ENCODE data around the gene SKP1.

SKP1 gene

DNA sequence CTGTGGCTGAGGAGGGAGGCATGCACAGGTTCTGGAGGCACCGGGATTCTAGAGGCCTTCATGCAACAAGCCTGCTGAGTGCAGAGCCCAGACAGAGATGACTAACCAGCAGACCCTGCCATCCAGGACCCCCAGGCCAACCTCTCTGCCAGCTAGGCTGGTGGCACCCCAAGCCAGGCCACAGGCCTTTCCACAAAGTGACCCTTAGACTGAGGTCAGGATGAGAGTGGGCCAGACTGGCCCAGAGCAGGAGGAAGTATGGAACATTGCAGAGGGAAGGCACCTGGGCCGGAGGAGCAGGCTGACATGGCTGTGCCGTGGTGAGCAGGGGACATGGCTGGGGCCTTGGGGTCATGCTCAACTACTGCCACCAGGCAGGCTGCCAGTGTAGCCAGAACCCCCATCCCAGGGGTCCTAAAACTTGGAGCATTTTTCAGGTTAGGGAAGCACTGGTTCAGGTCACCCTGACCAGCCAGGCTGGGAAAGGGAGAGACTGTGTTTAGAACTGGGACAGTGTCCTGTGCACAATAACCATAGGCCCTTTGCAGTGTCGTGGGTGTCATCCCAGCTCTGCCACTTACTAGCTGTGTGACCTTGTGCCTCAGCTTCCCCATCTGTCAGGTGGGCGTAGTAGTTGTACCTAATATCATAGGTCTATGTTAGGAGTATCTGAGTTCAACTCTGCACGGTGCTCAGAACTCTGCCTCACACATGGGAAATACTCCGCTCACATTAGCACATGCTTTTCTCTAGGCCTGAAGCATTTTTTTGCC, 45.0 kb downstream of the SKP1 start:
- DNase-seq (ENCODE audit: insufficient read length, low spot score) (no peak), FAIRE-seq (no peak)

DNA sequence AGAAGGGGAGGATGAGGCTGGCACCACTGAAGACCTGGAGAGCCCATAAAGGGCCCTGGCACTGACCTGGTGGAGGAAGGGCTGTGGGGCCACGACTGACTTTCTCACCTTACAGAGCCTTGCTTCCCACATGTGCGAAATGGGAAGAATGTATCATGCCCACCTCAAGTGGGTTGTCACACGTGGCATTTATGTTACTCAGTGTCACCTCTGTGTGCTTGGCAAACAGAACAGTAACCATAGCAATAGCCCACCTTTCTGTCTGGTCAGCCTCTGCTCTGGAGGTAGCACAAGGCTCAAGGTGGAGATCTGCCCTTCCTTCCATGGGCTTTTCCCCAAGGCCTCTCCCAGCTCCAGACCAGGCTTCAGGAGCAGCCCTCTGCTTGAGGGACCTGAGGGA, 45.6 kb downstream of the SKP1 start:
- DNase-seq (ENCODE audit: insufficient read length, low spot score) (no peak), FAIRE-seq (no peak)

DNA sequence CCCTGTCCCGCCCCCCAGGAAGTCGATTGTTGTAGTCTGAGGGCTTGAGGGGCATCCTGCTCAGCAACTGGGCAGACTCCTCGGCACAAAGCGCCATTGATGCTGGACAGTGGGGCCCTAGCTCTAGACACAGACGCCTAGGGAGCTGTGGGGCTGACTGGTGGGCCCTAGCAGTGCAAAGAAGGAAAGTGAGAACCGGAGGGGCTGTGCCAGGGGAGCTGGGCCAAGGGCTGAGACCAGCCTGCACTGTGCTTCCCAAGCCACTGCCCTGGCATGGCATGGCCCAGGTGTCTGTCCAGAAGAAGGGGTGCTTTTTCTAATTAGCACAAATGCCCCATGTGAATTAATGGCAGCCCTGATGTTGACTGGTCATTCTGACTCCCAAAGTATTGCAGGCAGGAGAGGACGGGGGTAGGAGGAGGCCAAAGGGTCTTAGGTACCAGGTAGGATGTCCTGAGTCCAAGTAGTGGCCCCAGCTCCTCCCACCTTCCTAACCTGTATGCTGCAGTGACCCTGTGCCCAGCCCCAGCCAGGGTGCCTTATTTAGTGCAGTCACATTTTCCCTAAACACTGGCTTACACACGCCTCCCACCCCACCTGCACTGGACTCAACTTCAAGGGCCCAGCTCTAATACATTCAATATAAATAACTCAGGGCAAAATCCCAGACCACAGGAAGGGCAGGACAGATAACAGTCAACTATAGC, 46.4 kb downstream of the SKP1 start:
- FAIRE-seq (no peak), DNase-seq (ENCODE audit: insufficient read length, low spot score) (no peak)

DNA sequence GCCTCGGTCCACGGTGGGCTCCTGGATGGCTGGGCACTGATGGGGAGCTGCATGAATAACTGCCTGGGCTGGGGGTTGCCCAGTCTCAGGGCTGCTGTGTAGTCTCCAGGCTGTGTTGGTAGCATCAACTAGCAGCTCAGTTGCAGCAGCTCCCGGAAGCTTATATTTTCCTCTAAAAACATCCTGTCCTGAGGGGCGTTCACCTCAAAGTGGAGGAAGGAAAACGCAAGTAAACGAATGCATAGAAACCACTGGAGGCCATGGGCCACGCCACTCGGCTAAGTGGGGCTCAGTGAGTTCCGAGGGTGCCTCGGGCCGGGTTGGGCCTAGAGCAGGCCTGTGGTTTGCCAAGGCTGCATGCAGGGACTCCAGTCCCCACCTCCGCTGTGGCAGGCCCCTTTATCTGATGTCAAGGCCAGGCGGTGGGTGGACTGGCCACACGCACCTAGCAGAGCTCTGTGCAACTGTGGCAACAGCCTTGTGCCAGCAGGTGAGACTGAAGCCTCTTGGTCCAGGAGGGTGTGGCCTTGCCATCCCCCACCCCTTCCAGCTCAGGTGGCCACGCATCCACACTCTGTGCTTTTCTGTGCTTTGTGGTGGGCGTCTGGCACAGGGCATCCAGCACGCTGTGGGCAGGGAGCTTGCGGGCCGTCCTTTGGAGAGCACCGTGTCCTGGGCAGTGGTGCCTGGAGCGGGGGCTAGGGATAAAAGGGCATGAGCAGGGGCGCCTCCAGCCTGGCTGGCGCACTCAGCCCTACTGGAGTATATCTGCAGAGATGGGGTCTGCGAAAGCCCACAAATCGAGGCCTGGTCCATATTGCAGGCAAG, 47.1 kb downstream of the SKP1 start:
- FAIRE-seq (no peak), DNase-seq (ENCODE audit: insufficient read length, low spot score) (no peak)

DNA sequence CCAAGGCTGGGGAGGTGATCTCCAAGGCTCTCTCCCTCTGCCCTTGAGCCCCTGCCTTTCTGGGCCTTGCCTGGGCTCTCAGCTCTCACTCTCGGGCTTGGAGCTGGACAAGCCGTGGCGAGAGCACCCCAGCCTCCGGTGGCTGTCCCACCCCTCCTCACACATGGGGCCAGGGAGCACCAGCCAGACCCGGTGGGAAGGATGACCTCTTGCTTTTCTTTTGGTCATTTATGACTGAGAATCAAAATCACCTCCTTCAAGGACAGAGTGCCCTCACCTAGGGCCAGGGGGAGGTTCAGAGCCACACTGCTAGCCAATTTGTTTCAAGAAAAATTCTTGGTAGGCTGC, 48.1 kb downstream of the SKP1 start:
- FAIRE-seq = no peak
- no peak for DNase-seq (ENCODE audit: insufficient read length, low spot score)

DNA sequence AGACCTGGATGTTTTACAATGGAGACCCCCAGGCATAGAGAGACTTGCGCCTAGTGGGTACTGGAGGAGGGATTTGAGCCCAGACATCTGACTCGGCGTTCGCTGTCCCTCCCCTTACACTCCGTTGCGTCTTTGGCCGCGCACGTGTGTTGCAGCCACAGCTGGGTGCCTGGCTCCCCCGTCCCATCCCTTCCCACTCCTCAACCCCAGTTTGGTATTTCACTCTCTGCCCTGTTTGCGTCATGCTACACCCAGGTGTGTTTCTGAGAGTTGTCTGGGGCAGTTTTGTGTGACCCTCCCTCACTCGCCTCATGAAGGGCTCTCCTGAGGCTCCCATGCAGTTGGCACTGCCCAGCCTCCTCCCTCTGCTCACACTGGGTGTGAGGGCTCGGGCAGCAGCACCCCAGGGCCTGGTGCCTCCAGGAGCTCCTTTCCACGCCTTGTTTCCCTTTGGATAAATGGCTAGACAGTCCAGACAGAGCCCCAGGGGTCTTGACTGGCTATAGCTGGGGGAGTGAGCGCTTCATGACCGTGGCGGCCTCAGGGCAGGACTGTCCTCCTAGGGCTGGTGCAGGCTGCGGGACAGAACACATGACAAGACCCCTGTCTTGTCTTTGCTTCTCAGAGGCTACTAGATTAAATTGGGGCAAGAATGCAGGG, 48.6 kb downstream of the SKP1 start:
- no peak for DNase-seq (ENCODE audit: insufficient read length, low spot score)
- no peak for FAIRE-seq

DNA sequence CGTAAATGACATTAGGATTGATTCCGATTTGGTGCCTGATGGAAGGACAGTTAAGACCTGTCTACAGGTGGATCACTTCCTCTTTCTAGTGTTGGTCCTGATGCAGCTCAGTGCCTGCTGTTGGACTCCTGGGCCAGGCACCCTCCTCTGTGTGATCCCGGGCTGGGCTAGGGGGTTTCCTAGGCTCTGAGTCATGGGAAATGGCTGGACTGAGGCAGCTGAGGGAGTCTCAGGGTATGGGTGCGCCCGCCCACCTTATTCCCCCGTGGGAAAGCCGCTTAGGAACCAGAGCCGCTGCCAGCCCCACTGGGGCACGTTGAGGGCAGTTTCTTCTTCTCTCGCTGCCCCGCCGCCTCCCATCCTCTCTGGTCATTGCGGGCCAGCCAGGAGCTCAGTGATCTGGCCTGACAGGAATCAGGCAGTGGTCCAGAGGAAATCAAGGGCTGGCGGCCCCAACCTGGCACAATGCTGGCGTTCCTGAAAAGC, 49.3 kb downstream of the SKP1 start:
- DNase-seq (ENCODE audit: insufficient read length, low spot score) = no peak
- FAIRE-seq = peak; percentile 21

DNA sequence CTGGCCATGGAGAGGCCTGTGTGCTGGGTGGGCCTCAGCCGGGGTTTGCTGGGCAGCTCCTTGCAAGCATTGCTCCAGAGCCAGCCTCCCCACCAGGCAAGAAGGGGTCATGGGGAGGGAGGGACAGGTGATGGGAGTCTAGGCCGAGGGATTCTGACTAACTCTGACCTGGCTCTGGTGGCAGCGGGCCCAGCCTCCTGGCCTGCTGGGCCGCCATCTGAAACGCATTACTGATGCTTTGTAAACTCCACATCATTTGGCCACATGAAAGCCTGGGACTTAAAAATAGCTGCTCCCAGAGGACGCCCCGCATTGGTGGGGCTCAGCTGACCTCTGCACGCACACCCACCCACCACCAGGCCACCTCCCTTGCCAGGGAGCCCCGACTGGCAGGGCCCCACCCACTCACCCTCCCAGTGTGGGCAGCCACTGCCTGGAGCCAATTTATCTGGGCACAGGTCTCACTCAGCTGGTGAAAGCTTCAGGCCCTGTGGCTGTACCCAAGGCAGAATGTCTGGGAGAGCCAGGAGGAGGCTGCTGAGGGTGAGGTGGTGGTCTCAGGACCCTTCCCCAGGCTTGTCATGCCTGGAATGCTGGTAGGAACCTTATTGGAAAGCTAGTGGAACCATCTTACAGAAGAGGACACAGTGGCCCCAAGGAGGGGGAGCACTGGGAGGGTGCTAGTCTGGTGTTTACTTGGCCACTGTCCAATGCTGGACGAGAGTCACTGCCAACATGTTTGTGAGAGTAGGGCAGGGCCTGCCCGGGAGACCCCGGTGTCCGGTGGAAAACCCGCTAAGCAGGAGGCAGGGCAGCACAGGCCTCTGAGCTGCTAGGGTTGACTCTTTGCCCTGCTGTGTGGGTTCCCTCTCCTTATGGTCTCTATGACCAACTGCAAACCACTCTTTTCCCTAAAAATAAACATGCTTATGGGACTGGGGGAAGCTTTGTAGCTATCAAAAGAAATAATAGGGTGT, 51.4 kb downstream of the SKP1 start:
- DNase-seq (ENCODE audit: insufficient read length, low spot score) (no peak), FAIRE-seq (no peak)

DNA sequence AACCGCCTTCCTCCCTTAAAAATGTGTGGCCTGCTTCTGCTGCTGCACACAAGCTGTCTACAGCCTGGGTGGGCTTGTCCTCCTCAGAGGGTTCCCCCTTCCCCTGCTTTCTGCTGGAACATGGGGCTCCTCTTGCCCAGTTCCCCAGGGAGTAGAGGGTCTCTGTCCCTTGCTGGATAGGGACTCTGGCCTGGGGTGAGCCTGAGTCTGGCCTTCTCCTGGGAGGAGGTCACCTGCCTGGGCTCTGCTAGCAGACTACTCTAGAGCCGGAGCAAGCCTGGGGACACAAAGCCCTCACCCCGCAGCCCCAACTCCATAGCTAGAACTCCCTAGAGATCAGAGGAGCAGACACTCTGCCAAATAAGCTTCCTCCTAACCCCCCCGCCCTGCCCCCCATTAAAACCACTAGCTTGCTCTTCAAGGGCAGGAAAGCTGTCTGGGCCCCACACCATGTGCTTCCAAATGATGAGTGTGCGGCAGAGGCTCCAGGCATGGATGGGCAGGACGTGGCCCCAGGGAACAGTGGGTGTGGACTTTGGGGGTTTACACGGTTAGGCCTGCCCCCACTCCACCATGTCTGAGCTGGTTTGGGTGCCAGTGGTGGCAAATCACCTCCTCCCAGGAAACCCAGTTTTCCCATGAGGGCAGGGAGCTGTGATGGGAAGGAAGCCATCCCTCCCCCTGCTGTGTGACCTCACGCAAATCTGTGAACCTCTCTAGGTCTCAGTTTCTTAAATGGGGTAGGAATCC, 52.3 kb downstream of the SKP1 start:
- FAIRE-seq (no peak), DNase-seq (ENCODE audit: insufficient read length, low spot score) (no peak)

DNA sequence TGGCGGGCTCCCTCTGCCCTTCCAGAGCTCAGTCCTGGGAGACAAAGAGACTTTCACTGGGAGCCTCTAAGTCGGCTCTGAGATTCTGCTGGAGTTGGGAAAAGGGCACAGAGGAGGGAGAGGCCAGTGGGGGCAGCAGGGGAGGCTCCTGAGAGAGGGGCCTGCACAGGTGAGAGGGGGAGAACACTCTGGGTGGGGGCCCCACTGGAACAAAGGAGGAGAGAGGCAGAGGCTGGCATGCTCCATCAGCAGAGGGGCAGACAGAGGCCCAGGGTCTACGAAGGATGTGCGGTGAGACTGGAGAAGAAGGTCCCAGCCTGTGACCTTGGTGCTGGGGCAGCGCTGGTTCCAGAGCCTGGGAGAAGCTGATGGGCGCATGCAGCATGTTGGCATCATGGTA, 53.4 kb downstream of the SKP1 start:
- no peak for FAIRE-seq

DNA sequence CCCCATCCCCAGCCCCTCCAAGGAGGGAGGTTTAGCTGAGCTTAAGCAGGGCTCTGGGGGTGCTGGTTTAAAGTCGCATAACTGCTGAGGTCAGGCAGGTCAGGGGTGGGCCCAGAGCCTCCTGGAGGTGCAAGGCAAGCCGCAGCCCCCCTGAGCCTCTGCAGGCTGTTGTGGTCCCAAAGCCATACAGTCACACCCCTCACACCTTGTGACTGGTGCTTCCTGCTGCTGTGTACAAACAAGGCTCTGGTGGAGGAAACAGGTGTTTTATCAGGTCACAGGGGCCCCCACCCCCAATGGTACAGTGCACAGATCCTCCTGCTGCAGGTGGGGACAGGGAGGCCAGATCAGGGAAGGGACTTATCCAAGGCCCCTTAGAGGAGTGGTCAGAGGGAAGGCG, 54.2 kb downstream of the SKP1 start:
- DNase-seq (ENCODE audit: insufficient read length, low spot score) (no peak), FAIRE-seq (no peak)

More for the DNA sequence above, 53.4 kb downstream of the SKP1 start:
- no peak for DNase-seq (ENCODE audit: insufficient read length, low spot score)

DNA sequence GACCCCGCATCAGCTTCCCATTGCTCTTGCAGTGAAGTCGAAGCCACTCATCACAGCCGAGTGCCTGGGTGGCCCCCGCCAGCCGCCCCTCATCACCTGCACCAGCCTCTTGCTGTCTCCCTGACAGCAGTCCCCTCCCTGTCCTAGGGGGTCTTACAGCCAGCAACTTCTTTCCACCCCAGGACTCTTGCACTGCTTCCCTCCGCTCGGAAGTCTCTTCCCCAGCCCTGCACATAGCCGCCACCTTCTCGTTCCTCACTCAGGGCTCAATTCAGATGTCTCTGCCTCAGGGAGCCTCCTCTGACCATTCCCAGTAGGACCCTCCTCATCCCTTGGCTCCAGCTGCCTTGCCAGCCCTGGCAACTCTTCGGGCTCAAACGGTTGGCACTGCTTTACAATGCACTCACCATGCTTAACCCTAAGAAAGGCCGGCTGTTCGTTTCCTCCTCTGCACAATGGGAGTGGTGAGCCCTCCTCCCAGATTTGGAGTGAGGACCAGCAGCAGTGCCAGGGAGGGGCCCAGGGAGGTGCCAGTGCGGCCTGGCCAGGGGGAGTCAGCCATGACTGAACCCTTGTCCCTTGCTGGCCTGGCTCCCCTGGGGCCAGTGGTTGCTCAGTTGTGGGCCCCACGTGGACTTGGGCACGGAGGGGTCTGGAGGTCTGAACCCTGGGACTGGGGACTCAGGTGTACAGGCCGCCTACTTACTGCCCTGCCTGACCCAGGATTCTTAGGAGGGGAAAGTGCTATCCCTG, 56.2 kb downstream of the SKP1 start:
- FAIRE-seq (no peak), DNase-seq (ENCODE audit: insufficient read length, low spot score) (no peak)

DNA sequence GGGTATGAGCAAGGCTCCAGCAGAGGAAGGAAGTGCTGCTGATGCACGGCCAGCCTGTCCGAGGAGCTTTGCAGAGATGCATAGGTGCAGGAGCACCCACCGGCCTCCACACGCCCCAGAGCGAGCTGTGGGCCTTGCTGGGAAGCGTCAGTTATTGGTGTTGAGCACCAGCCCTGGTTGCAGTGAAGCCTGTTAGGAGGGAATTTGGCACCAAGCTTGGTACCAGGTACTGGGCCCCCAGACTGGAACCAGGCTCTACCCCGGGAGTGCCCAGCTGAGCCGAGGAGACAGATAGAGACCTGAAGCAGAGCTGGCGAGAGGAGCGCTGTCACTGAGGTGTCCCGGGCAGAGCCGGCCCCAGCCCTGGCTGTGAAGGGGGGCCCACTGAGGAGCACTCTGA, 57.0 kb downstream of the SKP1 start:
- FAIRE-seq (no peak), DNase-seq (ENCODE audit: insufficient read length, low spot score) (no peak)

DNA sequence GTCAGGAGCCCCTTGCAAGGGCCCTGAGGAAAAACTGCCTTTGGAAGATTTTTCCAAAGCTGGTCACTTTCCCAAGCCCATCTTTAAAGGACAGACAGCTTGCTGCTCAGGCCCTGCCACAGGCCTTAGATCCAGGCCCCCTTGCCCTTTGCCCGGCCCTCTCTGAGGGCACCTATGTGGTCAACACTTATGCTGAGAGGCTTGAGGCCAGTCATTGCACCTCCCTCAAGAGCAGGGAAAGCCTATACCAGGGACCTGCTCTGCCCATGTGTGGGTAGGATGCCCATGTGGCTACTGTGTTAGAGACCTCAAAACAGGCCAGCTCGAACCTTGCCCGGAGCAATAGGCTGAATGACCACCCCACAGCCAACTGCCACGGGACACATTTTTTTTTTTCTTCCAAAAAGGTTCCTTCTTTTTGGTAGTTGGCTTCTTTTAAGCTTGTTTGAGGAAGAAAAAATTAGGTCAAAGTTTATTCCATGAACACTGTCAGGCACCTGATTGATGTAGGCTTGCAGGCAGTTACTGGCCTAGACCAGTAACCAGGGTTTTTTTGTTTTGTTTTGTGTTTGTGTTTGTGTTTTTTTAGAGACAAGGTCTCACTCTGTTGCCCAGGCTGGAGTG, 58.4 kb downstream of the SKP1 start:
- DNase-seq (ENCODE audit: insufficient read length, low spot score) = no peak
- no peak for FAIRE-seq

DNA sequence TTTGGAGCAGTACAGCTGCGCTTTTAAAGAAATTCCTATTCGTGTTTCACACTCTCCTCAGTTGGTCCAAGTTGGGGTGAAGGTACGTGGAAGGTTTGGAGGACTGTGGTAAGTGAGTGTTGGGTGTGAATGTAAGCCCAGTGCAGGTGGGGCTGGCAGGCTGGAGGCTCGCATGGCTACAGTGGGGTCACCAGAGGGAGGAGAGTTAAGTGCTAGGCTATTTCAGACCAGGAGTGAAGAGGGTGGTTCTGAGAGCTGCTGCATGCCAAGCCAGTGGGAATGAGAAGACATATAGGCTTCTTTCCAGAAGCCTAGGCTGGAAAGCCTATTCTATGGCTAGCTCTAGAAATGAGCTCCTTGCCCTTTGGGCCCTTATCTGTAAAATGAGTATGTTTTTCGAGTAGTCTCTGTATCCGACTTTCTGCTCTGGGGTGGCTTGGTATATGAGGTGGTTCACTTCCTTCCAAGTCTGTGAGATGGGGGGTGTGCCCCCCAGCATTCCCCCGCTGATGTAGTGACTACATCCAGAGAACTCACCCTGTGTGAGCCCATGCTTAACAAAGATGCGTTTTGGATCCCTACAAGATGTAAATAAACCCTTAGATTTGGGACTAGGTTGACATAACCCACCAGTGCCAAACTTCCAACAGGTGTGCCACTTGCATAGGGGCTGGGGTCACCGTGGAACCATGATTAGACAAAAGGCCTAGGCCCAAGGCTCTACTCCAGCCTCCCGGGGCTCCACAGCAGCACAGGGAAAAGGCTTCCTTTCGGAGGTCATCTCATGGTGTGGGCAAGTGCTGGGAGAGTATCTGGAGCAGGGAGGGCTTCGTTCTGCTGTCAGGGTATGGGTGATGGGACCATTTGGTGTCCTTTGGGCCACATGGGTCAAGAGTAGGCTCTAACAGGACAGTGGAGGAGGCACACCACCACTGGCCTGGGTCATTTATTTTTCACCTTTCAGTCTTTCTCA, 59.7 kb downstream of the SKP1 start:
- no peak for DNase-seq (ENCODE audit: insufficient read length, low spot score)
- no peak for FAIRE-seq

DNA sequence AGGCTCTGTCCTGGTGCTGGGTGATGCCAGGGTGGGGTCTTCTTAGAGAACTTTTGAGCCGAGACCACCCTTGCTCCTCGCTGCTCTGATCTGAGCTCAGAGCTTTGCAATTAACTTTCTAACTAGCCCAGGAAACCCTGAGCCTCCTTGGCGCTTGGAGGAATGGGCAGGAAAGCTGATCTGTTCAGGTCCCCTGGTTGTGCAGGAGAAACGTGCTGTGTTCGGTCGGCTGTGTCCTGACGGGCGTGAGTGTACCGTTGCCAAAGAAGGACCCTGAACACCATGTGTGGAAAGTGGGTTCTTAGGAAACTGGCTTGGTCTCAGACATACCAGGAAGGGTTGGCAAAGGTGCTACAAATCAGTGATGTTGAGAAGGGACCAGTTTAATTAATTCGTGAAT, 60.5 kb downstream of the SKP1 start:
- DNase-seq (ENCODE audit: insufficient read length, low spot score) (no peak), FAIRE-seq (no peak)

DNA sequence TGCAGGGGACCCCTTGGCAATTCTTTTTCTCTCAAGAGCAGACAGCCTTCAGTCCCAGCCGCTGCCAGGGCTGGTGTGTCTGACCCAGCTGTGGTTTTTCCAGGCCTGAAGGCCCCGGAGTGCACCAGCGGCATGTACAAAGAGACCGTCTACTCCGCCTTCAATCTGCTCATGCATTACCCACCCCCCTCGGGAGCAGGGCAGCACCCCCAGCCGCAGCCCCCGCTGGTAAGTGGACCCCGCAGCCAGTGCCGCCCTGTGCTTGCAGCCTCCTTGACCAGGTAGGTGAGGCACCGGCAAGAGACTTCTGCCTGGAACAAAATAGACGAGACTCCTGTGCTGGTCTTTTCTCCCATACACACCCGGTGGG, 61.0 kb downstream of the SKP1 start:
- FAIRE-seq (no peak), DNase-seq (ENCODE audit: insufficient read length, low spot score) (no peak)

Measured in GM19239 (cell line).